Epithelial cell of prostate (primary cell): Measurements from ENCODE around the gene GCNT2.
"Not testable (repeated sequence)": the region's sequence is repeated elsewhere in the genome, so short reads cannot be mapped to it uniquely, and the experiment has no call there.

Experiments used
- DNase-seq: peaks from one replicate; pipeline ENCODE4 v3.0.0-alpha.2; 2011; ENCODE audit warnings: low read depth, low spot score
- H3K27ac ChIP-seq: fragments of 450-650 bp; 2 replicates; pipeline ENCODE4 v1.5.1; 2017; ENCODE audit warnings: mild to moderate bottlenecking

GCNT2 gene

GRCh38 chr6:10595731-10596664 lies 74.8 kb downstream of the GCNT2 start:
- H3K27ac ChIP-seq = no peak overlapping the region

GRCh38 chr6:10597499-10598001 lies 76.4 kb downstream of the GCNT2 start:
- no peak for DNase-seq
- H3K27ac ChIP-seq = no peak overlapping the region

More at GRCh38 chr6:10595731-10596664, 74.8 kb downstream of the GCNT2 start:
- no peak for DNase-seq

- no peak overlapping the region for H3K27ac ChIP-seq
- no peak for DNase-seq
These were observed 77.2 kb downstream of the GCNT2 start for GRCh38 chr6:10598084-10598960.

DNA sequence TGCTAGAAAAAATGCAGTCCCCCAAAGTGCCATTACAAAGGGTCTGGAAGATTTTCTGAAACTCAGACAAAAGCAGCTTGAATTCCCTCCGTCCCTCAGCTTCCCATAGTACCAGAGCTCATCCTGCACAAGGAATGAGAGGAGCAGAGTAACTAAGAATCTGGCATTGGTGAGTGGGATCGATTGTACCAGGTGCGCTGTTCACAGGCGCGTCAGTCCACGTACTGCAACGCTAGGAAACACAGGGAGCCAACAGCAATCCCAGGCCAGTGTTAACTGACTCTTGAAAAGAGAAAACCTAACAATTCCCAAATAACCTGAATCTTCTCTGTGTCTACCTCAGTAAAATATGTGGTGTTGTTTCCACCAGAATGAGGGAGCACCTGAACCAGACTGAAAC lies 77.9 kb downstream of the GCNT2 start:
- DNase-seq = no peak
- no peak overlapping the region for H3K27ac ChIP-seq

DNA sequence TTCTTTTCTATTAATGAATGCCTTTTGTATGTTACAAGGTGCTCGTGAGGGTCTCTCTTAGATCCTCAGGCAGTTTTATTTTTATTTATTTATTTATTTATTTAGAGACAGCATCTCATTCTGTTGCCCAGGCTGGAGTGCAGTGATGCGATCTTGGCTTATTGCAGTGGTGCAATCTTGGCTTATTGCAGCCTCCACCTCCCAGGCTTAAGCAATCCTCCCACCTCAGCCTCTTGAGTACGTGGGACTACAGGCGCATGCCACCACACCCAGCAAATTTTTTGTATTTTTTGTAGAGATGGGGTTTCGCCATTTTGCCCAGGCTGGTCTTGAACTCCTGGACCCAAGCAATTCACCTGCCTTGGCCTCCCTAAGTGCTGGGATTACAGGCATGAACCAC lies 79.5 kb downstream of the GCNT2 start:
- DNase-seq, H3K27ac ChIP-seq: not testable (repeated sequence)

DNA sequence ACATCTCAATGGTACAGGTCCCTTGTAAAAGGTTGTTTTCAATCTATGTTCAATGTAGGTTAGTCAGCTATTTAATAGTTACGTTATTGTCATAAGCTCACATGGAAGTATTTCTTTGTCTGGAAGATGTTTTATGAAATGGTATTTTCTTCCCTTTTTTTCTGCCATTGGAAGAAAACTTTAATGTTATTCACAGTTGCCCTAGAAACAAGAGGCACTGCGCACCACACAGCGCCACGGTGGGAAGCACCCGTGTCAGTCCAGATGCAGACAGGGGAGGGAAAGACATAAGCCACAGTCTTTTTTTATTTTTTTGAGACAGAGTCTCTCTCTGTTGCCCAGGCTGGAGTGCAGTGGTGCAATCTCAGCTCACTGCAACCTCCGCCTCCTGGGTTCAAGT lies 82.1 kb downstream of the GCNT2 start:
- DNase-seq = no peak
- H3K27ac ChIP-seq = no peak overlapping the region

DNA sequence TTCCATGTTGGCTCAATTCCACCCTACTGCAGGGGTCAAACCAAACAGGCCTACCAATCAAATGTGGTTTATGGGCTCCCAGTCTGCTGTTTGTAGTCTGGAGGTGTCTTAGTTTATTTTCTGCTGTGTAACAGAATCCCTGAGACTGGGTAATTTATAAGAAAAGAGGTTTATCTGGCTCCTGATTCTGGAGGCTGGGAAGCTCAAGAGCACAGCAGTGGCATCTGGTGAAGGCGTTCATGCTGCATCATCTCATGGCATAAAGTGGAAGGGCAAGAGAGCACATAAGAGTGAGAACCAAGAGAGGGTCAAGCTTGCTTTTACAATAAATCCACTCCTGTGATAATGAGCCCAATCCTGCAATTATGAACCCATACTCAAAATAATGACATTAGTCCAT lies 87.9 kb downstream of the GCNT2 start:
- no peak for DNase-seq
- no peak overlapping the region for H3K27ac ChIP-seq

- no peak overlapping the region for H3K27ac ChIP-seq
- no peak for DNase-seq
These were observed 89.1 kb downstream of the GCNT2 start for GRCh38 chr6:10610289-10610688.

DNA sequence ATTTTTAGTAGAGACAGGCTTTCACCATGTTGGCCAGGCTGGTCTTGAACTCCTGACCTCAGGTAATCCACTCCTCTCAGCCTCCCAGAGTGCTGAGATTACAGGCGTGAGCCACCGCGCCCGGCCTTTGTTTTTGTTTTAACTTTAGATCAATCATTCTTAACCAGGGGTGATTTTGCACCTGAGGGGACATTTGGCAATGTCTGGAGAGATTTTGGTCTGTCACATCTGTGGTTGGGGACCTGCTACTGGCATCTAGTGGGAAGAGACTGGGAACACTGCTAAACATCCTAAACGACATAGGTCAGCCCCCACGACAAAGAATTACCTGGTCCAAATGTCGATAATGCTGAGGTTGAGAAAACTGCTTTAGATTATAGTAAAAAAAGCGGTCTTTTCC lies 91.0 kb downstream of the GCNT2 start:
- DNase-seq = no peak
- no peak overlapping the region for H3K27ac ChIP-seq

DNA sequence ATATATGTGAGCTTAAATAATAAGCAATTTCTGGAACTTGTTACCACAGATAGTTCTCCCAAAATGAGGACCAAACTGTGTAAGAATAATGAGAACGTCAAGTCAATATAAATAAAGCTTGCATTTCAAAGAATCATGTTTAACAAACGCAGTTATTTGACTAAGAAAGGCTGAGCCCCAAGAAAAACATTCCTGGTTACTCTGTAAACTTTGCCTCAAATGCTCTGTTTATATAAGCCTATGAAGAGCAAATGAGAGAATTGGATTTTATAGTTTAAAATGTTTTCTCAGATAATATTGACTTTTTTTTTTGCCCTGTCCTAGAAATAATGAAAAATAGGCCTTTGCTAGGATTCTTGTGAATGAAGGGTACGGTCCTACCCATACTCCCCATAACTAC lies 91.9 kb downstream of the GCNT2 start:
- no peak overlapping the region for H3K27ac ChIP-seq
- DNase-seq = no peak

DNA sequence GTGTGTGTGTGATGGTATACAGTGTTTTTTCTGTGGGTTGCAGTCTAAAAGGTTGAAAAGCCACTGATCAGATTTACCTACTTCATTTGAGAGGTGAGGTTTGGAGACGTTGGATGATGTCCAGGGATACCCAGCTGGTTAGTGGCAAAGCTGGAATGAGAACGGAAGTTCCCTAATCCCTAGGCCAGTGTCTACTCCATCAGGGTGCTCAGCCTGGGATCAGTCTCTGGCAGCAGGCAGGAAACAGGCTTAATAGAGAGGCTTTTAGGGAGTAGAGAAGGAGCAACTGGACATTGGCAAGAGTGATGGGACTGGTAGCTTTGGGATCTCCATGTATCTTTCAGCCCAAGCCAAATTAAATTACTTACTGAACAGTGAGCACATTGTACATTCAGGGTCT lies 92.6 kb downstream of the GCNT2 start:
- H3K27ac ChIP-seq = no peak overlapping the region
- no peak for DNase-seq

GRCh38 chr6:10615675-10616074 lies 94.5 kb downstream of the GCNT2 start:
- H3K27ac ChIP-seq = no peak overlapping the region
- no peak for DNase-seq

GRCh38 chr6:10616266-10616665 lies 95.1 kb downstream of the GCNT2 start:
- H3K27ac ChIP-seq, DNase-seq: not testable (repeated sequence)

- no peak for DNase-seq
- no peak overlapping the region for H3K27ac ChIP-seq
These were observed 96.0 kb downstream of the GCNT2 start for GRCh38 chr6:10617008-10617696.

DNA sequence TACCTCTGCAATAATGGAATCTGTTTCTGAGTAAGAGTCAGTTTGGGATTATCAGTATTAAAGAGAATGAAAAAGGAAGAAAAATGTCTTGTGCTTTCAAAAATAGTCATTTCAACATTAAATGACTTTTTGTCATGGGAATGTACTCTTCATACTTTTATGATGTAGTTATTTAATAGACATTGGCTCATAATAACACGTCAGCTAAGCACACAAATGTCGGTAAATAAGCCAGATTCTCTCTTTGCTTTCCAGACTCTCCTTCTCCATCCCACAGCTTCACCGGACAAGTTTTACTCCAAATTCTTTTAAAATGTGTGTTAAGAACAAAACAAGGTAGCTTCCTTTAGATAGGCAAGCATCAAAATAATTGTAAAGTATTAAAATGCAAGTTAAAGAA lies 97.3 kb downstream of the GCNT2 start:
- no peak for DNase-seq
- H3K27ac ChIP-seq = no peak overlapping the region

- no peak overlapping the region for H3K27ac ChIP-seq
These were observed 100.1 kb downstream of the GCNT2 start for GRCh38 chr6:10621213-10621612.

GRCh38 chr6:10621847-10622246 lies 100.7 kb downstream of the GCNT2 start:
- no peak for DNase-seq
- H3K27ac ChIP-seq = no peak overlapping the region

More at GRCh38 chr6:10621213-10621612, 100.1 kb downstream of the GCNT2 start:
- DNase-seq = no peak

DNA sequence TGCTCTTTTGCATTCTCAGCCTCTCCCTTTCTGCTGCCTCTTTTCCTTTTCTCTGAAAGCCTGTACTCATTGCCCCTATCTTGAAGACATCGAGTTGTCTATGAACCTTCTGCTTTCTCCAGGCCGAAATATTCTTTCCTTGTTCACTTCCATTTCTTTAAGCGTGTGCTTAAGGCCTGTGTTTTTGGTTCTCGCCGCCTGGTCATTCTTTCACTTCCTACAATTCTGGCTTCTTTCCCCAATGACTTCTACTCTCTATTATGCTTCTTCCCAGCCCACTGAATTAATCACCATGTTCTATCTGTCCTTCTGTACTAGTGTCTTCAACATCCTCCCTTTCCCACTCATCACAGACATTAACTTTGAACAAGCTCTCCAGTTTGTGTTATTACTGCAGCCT lies 103.7 kb downstream of the GCNT2 start:
- DNase-seq = no peak
- no peak overlapping the region for H3K27ac ChIP-seq

DNA sequence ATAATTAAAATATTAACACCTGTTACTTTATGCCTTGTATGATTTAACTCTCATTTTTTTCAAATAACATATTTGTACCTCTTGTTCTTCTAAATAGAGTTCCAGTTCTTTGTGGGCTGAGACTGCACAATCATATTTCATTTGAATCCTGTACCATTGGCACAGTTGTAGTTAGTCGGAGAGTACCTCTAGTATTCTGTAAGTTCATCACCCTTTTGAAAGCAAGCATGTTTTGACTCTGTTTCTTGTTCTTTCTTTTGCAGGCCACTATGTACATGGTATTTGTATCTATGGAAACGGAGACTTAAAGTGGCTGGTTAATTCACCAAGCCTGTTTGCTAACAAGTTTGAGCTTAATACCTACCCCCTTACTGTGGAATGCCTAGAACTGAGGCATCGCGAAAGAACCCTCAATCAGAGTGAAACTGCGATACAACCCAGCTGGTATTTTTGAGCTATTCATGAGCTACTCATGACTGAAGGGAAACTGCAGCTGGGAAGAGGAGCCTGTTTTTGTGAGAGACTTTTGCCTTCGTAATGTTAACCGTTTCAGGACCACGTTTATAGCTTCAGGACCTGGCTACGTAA lies 105.1 kb downstream of the GCNT2 start:
- no peak overlapping the region for H3K27ac ChIP-seq
- DNase-seq = no peak

- no peak overlapping the region for H3K27ac ChIP-seq
- no peak for DNase-seq
These were observed 106.6 kb downstream of the GCNT2 start for GRCh38 chr6:10627800-10628199.
